COLO829 (cell line): ENCODE results near the gene DSG2.
"Not testable (repeated sequence)": the region's sequence is repeated elsewhere in the genome, so short reads cannot be mapped to it uniquely, and the experiment has no call there.

ENCODE experiments used
- DNase-seq: peaks from one replicate; pipeline ENCODE4 v3.0.0; 2012; ENCODE audit warnings: low spot score

DSG2 gene

DNA sequence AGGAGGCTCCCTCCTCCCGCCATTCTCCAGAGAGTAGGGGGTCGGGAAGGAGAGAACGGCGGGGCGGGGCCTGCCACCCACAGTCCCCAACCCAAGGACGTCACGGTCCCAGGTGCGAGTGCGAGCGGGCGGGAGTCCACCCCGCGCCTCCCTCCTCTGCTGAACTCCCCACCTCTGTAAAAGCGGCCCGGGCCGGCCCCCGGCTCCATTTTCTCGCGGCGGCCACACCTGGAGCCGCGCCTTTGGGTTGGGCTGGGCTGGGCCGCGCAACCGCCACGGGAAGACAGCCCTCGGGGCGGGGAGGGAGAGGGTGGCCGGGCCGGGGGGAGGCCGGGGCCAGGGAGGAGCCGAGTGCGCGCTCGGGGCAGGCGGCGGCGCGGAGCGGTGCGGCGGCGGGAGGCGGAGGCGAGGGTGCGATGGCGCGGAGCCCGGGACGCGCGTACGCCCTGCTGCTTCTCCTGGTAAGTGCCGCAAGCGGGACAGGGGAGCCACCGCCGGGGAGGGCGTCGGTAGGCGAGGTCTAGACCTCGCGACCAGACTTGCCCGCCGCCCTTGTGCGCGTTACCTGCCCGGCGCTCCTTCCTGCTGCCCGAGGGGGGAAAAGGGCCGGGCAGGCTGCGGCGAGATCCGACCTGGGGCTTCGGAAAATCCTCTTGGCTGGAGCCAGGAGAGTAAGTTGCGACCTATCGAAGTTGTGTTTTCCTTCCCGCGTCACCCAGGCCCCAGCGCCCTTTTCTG is at the start of gene DSG2:
DSG2 (plus strand) TSS at position 342 of the 738 bp plus-strand sequence; CDS start at position 417, 75 bp downstream.
- DNase-seq: no peak

GRCh38 chr18:31450409-31450808 is 47.6 kb upstream of the DSG2 start:
- DNase-seq: no peak

DNA sequence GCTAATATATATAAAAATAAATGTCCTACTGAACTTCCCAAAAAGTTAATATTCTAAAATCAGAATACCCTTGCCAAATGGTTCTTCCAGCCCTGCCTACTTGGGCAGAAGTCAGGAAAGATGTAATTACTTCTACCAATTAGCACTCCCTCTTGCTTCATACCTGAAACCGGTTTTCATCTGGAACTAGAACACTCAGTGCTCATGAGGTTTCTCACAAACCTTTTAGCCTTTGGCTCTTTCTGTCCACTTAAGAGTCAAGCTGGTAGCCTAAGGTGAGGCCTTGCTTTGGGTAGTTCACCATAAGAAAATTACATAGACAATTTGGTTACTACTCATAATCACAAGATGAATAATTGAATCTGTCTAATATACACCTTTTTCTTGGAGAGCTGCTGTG is 46.4 kb upstream of the DSG2 start:
- no peak for DNase-seq

- DNase-seq: peak; percentile 66
Observed at GRCh38 chr18:31454066-31454708, 43.8 kb upstream of the DSG2 start.

DNA sequence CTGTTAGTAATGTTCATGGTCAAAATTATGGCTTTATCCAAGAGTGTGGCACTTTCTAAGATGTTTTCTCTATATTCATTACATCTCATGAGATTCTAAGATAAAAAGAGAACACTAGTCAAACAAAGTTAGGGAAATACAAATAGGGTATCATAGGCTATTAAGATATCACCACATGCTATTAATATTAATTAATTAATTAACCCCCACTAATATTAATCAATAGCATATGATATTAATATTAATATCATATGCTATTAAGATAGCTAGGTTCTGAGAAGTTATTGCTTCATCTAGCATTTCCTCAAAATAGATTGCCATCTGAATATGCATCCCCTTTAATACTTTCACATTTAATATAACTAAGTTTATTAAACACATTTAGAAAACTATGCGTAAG is 28.3 kb upstream of the DSG2 start:
- no peak for DNase-seq

- no peak for DNase-seq
Observed at GRCh38 chr18:31478688-31479087, 19.3 kb upstream of the DSG2 start.

GRCh38 chr18:31482051-31482450 is 15.9 kb upstream of the DSG2 start:
- DNase-seq: no peak

DNA sequence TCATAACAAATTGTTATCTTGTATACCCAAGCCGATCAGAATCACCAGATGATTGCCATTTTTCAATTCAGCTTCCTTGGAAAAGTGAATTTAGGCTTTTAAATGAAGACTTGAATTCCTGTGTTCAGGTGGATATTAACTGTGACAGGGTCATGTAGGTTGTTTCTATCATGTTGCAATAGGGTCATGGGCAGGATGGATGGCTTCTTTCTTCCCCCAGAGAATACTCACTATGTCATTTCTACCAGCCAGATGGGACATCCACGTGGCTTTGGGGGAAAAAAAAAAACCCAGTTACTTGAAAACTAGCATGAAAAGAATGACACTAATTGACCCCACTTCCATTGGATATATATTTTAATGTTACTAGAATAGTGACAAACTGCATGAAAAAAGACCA is 14.6 kb upstream of the DSG2 start:
- DNase-seq: no peak

DNA sequence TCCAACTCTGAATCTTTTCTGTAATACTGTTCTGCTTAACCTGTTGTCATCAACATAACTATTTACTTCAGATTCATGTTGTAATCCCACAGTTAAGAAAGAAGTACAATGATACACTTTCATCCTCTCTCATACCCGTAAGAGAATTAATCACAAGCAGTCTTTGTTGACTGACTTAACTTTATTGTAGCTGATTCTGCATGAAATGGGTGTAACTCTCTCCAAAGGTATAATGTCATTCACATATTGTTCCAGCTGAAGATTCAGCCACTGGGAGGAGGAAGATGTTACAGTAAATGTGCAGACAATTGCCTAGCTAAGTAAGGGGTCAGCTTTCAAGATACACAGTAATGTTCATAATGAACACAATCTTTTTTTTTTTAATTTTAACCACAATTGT is 13.5 kb upstream of the DSG2 start:
- DNase-seq: no peak

GRCh38 chr18:31486165-31486564 is 11.8 kb upstream of the DSG2 start:
- no peak for DNase-seq

DNA sequence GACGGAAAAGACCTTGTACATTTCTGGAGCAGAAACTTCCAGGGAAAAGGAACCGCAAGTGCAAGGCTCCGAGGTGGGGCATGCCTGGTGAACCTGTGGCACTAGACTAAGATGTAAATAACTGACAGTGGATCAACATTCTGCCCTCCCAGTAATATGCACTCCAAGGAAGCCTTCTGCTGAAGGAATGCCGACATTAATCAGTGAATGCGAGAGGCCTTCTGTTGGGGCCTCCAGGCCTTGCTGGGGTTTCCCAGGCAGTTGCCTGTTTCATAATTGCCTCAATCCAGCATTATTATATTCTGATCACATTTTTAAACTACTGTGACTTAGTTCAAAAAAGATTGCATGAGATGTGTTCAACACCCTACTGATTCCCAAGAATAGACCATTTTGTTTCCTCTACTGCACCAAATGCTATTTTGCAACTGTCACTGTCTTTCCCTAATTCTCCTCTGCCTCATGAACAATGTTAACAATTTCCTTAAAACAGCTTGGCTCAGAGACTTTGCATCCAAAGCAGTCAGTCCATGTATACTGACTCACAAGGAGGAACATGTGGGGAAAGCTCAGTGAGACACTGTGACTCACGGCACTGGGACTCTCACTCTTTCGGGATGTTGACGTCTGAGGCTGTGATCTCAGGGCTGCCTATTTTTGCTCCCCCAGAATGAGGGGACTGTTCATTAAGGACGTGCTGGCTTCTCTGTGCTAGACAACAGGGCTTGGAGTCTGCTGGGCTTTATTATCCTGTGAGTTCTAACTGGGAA is 10.5 kb upstream of the DSG2 start:
- DNase-seq: no peak

DNA sequence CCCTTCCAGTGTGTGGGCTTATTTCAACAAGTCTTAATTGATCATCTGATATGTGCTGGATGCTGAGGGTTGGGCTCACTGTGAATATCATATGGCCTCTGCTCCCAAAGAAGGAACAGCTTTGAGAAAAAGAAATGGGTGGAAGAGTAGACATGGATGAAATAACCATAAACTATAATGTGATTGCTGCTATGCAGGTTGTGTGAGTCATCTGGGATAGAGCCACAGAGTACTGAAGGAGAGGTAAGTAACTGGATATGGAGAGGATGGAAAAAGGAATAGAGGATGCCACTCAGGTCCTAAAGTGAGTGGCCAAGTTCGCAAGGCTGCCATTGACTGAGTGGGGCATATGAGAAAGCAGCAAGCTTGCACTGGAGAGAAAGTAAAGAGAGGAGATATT is 8.7 kb upstream of the DSG2 start:
- DNase-seq: no peak

DNA sequence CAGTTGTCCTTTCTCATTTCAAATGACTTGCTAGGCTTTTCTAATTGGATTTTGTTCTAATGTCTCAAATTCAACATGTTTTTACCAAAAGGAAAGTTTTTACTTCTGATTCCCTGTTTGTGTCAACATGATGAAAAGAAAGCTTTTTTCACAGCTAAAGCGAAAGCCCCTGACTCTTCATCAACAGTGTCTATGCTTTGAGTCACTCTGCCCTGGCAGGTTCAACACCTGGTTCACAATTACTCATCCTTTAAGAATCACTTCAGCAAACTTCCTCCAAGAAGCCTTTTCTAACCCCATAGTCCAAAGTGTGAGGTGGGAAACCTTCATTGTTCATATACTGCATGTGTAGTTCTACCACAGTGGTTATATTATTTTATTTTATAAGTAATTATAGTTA is 7.6 kb upstream of the DSG2 start:
- DNase-seq: no peak

DNA sequence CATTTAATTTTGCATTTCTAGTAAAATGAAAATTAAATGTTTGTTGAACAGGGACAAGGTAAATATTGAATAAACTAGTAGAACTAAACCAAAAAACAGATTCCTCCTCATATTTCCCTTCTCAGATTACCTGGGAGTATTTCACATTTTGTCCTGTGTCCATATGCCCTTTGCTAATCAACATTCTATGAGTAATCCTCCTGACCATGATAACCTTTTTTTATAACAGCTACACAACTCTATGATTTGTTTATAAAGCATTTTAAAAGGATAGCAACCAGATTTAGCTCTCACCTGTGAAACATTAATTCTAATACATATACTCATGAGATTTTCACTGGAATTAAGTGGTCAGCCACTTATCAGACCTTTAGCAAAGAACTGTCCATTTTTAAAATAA is 7.1 kb upstream of the DSG2 start:
- DNase-seq: no peak

GRCh38 chr18:31491586-31491985 is 6.4 kb upstream of the DSG2 start:
- no peak for DNase-seq

- DNase-seq: no peak
Observed at GRCh38 chr18:31492671-31493070, 5.3 kb upstream of the DSG2 start.

- DNase-seq: no peak
Observed at GRCh38 chr18:31493171-31493570, 4.8 kb upstream of the DSG2 start.

GRCh38 chr18:31493941-31494340 is 4.0 kb upstream of the DSG2 start:
- DNase-seq: no peak

GRCh38 chr18:31494705-31495244 is 3.2 kb upstream of the DSG2 start:
- not testable (repeated sequence) for DNase-seq

GRCh38 chr18:31497404-31497835 is 557 bp upstream of the DSG2 start:
- no peak for DNase-seq

- DNase-seq: no peak
Observed at GRCh38 chr18:31498574-31499524, 872 bp downstream of the DSG2 start.
